ENCODE data around the gene CSNK2B.
"Not testable (repeated sequence)": the region's sequence is repeated elsewhere in the genome, so short reads cannot be mapped to it uniquely, and the experiment has no call there.

Gene CSNK2B

DNA sequence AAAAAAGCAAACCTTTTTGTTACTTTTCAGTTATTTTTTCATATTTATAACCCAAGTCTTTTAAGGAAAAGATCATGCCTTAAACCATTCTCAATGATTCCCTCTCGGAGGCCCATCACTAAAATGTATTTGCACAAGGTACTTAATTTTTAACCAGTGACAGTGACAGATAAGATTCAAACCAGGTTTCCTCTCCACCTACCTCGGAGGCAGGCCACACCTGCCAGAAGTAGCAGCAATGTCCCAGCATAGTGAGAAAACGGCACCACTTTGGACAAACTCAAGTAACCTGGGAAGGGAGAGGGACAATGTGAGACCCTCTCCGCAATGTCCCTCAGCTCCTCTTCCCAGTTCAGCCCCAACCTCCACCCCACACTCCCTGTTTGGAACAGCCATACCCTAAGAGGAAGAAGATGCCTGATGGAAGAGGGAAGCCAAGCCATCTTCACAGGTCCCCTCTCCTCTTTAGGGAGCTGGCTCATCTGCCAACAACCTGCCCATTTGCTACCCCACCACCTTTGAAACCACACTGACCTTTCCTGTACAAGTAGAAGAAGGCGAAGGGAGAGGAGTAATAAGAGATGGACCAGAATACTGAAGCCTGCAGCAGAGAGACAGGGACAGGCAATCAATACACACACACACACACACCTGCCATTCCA, 35.0 kb downstream of the CSNK2B start:
- intact Hi-C loops (cut with micrococcal nuclease) = no loop called here
- H3K36me3 Mint-ChIP-seq (ENCODE audit: low read depth) = peaks cover 67% of the 10 kb centered on the region

DNA sequence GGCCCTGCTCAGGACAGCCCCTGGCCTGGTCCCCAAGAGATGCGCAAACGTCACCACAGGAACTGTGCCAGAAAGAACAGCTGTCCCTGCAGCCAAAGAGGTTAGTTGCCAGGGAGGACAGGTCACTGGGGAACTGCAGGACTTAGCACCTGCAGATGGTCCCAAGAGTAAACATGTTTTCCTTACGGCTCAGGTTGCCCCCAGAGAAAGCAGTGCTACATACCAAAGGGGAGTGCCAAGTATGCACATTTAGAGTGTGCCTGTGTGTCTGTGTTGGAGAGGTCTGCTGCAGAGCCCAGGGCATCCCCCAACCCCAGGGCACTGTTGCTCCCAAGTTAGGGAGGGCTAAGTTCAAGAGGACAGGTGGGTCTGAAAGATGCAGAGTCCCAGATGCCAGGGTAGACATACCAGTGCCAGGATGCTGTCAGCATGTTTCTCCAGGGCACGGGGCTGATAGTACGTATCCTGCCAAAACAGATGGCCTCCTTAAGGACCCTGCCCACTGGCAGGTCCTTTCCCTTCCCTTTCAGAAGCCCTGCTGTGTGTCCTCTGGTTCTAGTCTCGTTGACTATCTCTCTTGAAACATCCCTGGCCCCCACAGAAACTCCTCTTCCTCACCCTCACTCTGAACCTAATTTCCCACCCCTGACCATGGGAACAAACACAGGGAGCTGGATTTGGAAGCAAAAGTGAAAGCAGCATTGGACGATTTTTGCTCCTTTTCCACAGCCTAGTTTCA, 36.0 kb downstream of the CSNK2B start:
- Mint-ChIP-seq H3K36me3 (ENCODE audit: low read depth) (peaks cover 57% of the 10 kb centered on the region), H3K4me3 (peak overlapping the region; percentile 98), H3K27ac (peak overlapping the region; percentile 93), H3K4me1 (ENCODE audit: low read depth) (peaks cover 39% of the 10 kb centered on the region), H3K9me3 (no peaks in the 10 kb centered on the region), H3K27me3 (no peaks in the 10 kb centered on the region)
- intact Hi-C loops (cut with micrococcal nuclease) = no loop called here

More for the DNA sequence above, 35.0 kb downstream of the CSNK2B start:
- Mint-ChIP-seq H3K27ac (no peak overlapping the region), H3K4me3 (peak overlapping the region; percentile 2), H3K4me1 (ENCODE audit: low read depth) (peaks cover 42% of the 10 kb centered on the region), H3K27me3 (no peaks in the 10 kb centered on the region), H3K9me3 (no peaks in the 10 kb centered on the region)

DNA sequence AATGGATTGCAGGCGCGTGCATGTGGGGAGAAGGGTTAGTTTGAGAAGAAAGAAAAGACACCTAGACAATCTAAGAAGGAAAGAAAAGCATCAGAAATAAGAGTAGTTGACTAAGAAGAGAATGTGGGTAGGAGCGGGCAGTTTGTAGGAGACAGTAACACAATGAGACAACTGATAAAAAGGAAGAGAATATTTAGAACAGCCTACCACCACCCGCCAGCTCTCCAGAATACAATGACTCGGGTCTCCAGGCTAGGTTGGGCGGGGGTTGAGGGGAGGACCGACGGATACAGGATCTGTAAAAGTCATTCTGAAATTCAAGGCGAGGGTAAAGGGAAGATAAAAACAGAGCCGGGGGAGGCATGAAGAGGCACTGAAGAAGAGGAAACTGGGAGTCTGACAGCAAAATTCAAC, 36.5 kb downstream of the CSNK2B start:
- H3K27me3 Mint-ChIP-seq = no peaks in the 10 kb centered on the region
- peaks cover 51% of the 10 kb centered on the region for H3K36me3 Mint-ChIP-seq (ENCODE audit: low read depth)
- H3K27ac Mint-ChIP-seq = peak overlapping the region; percentile 93
- intact Hi-C loops (cut with micrococcal nuclease) = no loop called here
- H3K9me3 Mint-ChIP-seq = no peaks in the 10 kb centered on the region
- H3K4me3 Mint-ChIP-seq = peak overlapping the region; percentile 98
- peaks cover 39% of the 10 kb centered on the region for H3K4me1 Mint-ChIP-seq (ENCODE audit: low read depth)

DNA sequence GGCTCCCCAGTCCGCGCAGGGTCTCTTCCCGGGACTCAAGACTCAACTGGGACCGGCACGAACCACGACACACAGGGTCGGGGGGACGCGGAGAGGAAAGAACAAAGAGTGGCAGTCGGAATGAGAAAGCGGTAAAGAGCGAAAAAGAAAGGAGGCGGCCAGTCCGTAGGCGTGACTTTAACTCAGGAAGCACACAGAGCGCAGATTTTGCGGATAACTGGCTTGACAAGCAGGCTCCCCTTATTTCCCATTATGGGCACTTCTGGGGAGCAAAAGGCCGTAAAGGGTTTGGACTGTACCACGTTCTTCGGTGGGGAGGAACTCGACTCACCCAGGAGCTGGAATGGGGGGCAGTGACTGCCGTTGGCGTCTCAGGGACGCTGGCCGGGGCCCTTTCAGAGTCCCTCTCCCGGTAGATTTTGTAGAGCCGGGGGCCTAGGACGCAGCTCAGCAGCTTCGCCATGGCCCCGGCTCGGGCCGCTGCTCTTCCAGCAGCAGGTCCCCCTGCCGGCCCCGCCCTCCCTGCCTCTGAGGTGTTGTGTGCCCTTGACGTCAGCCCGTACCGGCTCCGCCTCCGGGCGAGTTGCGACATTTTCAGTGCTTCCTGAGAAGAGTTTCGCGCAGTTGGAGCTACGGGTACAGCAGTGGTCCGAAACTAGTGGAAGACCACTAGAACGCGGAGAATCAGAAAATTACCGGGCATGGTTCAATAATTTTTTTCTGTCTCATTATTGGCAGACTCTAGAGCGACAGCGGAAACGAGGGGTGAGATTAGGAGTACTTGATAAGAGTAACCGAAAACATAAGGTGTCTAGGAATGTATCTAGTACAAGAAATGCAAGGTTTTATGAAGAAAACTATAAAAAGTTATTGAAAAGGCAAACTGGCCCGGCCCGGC, 37.2 kb downstream of the CSNK2B start, which contains the start of gene ABHD16A:
Gene ABHD16A, minus strand, starts transcription at position 506 of the 898 bp plus-strand sequence. Its CDS starts 43 bp downstream, at position 463.
- H3K36me3 Mint-ChIP-seq (ENCODE audit: low read depth) = peaks cover 45% of the 10 kb centered on the region

DNA sequence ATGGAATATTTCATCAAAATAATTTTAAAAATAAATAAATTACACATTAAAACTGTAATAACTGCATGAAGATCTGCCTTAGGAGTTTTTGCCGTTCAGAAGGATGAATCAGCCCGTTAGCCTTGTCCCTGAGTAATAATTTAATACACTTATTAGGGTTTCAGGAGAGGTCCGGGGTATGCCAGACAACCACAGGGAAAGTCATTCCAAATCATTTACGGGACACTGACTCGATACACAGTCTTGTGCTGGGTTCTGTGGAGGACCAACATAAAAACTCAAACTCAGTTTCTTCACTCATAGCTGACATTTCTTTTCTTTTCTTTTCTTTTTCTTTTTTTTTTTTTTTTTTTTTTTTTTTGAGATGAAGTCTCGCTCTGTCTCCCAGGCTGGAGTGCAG, 40.1 kb downstream of the CSNK2B start:
- Mint-ChIP-seq H3K4me1 (ENCODE audit: low read depth) (peaks cover 42% of the 10 kb centered on the region), H3K36me3 (ENCODE audit: low read depth) (peaks cover 26% of the 10 kb centered on the region), H3K27me3 (no peaks in the 10 kb centered on the region), H3K27ac (no peak overlapping the region), H3K9me3 (no peaks in the 10 kb centered on the region), H3K4me3 (no peak overlapping the region)
- intact Hi-C loops (cut with micrococcal nuclease) = no loop called here

More for the DNA sequence above, 37.2 kb downstream of the CSNK2B start, which contains the start of gene ABHD16A:
- Mint-ChIP-seq H3K27ac (peak within 1 kb of the TSS; percentile 93), H3K4me1 (ENCODE audit: low read depth) (peaks cover 38% of the 10 kb centered on the region), H3K4me3 (peak within 1 kb of the TSS; percentile 98), H3K9me3 (no peaks in the 10 kb centered on the region), H3K27me3 (no peaks in the 10 kb centered on the region)
- intact Hi-C loops (cut with micrococcal nuclease) = loop anchor here (1.0 kb wide), 1 partner anchor 26 kb away; the partner anchor contains the start of gene DDAH2

DNA sequence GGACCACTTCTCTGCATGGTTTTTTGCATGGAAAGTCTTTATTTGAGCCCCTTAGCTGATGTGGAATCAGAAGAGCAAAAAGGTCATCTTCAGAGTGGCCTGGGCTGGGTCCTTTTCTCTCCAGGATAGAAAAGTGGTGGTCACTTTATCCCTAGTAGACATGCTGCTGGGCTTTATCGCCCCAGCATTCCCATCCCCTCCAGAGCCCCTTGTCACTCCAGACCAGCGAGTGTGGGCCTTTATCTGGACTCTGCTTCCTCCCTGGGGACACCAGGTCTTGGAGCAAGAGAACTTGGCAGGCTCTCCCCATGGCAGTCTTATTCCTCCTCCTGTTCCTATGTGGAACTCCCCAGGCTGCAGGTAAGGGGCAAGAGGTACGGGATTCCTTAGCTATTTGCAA, 40.7 kb downstream of the CSNK2B start, which contains the start of gene LY6G6F:
Gene LY6G6F, plus strand, starts transcription at position 268 of the 400 bp plus-strand sequence. Its CDS starts 41 bp downstream, at position 309.
- Mint-ChIP-seq H3K4me1 (ENCODE audit: low read depth) (peaks cover 42% of the 10 kb centered on the region), H3K36me3 (ENCODE audit: low read depth) (peaks cover 19% of the 10 kb centered on the region), H3K9me3 (no peaks in the 10 kb centered on the region), H3K4me3 (no peak within 1 kb of the TSS), H3K27ac (peak within 1 kb of the TSS; percentile 26), H3K27me3 (no peaks in the 10 kb centered on the region)
- intact Hi-C loops (cut with micrococcal nuclease) = no loop called here

DNA sequence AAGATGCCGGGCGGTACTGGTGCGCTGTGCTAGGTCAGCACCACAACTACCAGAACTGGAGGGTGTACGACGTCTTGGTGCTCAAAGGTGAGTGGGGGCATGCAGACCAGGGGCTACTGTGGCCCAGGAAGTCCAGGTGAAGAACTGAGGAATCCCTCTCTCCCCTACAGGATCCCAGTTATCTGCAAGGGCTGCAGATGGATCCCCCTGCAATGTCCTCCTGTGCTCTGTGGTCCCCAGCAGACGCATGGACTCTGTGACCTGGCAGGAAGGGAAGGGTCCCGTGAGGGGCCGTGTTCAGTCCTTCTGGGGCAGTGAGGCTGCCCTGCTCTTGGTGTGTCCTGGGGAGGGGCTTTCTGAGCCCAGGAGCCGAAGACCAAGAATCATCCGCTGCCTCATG, 41.8 kb downstream of the CSNK2B start:
- intact Hi-C loops (cut with micrococcal nuclease) = no loop called here
- peak overlapping the region; percentile 26 for H3K27ac Mint-ChIP-seq
- peaks cover 45% of the 10 kb centered on the region for H3K4me1 Mint-ChIP-seq (ENCODE audit: low read depth)

DNA sequence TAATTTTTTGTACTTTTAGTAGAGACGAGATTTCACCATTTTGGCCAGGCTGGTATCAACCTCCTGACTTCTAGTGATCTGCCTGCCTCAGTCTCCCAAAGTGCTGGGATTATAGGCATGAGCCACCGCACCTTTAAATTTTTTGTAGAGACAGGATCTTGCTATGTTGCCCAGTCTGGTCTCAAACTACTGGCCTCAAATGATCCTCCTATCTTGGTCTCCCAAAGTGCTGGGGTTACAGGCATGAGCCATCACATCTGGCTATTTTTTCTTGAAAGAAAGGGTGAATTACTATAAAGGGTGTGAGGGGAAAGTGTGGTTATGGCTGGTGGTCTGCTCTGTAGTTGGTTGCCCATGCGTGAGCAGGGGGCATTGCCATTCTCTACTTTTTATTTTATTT, 42.3 kb downstream of the CSNK2B start:
- Mint-ChIP-seq H3K36me3 (ENCODE audit: low read depth) (peaks cover 3% of the 10 kb centered on the region), H3K27me3 (no peaks in the 10 kb centered on the region), H3K4me1 (ENCODE audit: low read depth) (peaks cover 44% of the 10 kb centered on the region), H3K9me3 (no peaks in the 10 kb centered on the region), H3K4me3 (no peak overlapping the region), H3K27ac (no peak overlapping the region)
- intact Hi-C loops (cut with micrococcal nuclease) = no loop called here

More for the DNA sequence above, 41.8 kb downstream of the CSNK2B start:
- peaks cover 8% of the 10 kb centered on the region for H3K36me3 Mint-ChIP-seq (ENCODE audit: low read depth)
- H3K4me3 Mint-ChIP-seq = no peak overlapping the region
- H3K27me3 Mint-ChIP-seq = no peaks in the 10 kb centered on the region
- no peaks in the 10 kb centered on the region for H3K9me3 Mint-ChIP-seq

DNA sequence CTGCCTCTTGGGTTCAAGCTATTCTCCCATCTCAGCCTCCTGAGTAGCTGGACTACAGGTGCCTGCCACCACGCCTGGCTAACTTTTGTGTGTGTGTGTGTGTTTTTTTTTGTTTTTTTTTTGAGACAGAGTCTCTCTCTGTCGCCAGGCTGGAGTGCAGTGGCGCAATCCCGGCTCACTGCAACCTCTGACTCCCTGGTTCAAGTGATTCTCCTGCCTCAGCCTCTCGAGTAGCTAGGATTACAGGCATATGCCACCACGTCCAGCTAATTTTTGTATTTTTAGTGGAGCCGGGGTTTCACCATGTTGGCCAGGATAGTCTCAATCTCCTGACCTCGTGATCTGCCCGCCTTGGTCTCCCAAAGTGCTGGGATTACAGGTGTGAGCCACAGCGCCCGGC, 43.3 kb downstream of the CSNK2B start:
- H3K36me3 Mint-ChIP-seq (ENCODE audit: low read depth); H3K4me3 Mint-ChIP-seq; H3K9me3 Mint-ChIP-seq; H3K27ac Mint-ChIP-seq; H3K27me3 Mint-ChIP-seq; intact Hi-C loops (cut with micrococcal nuclease): not testable (repeated sequence)
- H3K4me1 Mint-ChIP-seq (ENCODE audit: low read depth) = peaks cover 42% of the 10 kb centered on the region

DNA sequence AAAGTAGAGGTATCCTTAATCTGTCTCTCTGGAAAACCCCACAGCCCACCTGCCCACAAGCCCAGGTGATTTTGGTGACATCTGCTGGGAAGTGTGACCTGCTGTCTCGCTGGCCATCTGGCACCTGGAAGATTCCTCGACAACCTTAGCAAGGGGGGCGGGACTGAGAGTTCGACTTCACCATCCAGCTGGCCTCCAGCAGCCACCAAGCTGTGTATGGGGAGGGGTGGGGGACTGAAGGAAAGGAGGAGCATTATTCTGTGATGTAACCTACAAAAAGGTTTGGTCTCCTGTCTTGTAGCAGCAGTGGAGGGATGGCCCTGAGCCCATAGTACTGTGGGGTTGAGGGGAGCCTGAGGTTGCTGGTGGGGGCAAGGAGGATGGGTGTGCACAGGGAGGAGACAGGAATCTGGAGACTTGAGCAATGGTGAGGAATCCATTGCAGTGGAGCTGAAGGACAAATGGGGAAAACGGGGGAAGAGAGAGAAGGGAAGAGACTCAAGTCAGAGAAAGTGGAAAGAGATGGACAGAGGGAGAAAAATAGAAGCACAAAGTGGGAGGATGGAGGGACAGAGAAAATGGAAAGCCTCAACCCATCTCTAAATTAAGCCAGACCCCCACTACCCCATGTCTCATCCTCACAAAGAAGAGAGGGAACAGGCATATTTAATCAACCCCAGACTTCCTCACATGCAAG, 44.8 kb downstream of the CSNK2B start:
- Mint-ChIP-seq H3K4me3 (peak overlapping the region; percentile 39), H3K27ac (peak overlapping the region; percentile 66), H3K4me1 (ENCODE audit: low read depth) (peaks cover 45% of the 10 kb centered on the region), H3K27me3 (no peaks in the 10 kb centered on the region), H3K36me3 (ENCODE audit: low read depth) (no peaks in the 10 kb centered on the region), H3K9me3 (no peaks in the 10 kb centered on the region)
- intact Hi-C loops (cut with micrococcal nuclease) = no loop called here

DNA sequence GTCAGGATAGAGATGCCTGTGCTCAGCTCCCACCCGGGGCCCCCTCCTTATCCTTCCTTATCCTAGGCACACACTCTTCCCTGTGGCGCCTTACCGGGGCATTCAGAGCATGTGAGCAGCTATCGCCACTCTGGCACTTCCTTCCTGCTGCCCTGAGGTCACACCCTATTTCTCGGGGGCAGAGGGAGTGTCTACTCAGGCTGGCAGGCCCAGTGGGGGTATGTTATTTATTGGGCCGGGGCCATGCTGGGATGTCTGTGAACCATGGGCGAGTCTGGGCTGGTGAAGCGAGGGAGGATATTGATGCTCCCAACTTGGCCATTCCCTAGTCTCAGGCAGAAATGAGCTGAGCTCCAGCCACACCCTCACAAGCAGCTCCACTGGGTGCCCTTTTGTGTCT, 45.4 kb downstream of the CSNK2B start:
- H3K4me1 Mint-ChIP-seq (ENCODE audit: low read depth) = peaks cover 45% of the 10 kb centered on the region
- no peaks in the 10 kb centered on the region for H3K9me3 Mint-ChIP-seq
- H3K27me3 Mint-ChIP-seq = no peaks in the 10 kb centered on the region
- no peaks in the 10 kb centered on the region for H3K36me3 Mint-ChIP-seq (ENCODE audit: low read depth)
- intact Hi-C loops (cut with micrococcal nuclease) = no loop called here
- H3K27ac Mint-ChIP-seq = peak overlapping the region; percentile 66
- peak overlapping the region; percentile 39 for H3K4me3 Mint-ChIP-seq

DNA sequence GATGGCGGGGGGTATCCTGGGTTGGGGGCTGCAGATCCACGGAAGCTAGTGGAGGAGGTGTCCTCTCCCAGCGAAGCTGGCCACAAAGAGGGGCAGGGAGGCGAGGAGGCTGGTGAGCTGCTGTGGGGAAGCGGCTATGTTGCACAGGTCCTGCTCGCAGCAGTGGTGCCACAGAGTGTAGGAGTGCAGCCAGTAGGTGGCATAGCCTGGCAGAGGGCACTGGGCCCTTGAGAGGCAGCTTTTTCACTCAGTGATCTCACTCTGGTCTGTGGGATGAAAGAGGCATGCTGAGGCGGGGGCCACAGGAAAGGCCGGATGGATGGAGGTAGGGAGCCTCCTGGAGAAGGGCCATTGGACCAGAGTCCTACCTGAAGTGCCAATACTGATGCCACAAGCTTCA, 46.4 kb downstream of the CSNK2B start:
- intact Hi-C loops (cut with micrococcal nuclease) = no loop called here
- Mint-ChIP-seq H3K9me3 (no peaks in the 10 kb centered on the region), H3K27ac (peak overlapping the region; percentile 66), H3K27me3 (no peaks in the 10 kb centered on the region), H3K4me3 (no peak overlapping the region), H3K4me1 (ENCODE audit: low read depth) (peaks cover 41% of the 10 kb centered on the region), H3K36me3 (ENCODE audit: low read depth) (no peaks in the 10 kb centered on the region)

DNA sequence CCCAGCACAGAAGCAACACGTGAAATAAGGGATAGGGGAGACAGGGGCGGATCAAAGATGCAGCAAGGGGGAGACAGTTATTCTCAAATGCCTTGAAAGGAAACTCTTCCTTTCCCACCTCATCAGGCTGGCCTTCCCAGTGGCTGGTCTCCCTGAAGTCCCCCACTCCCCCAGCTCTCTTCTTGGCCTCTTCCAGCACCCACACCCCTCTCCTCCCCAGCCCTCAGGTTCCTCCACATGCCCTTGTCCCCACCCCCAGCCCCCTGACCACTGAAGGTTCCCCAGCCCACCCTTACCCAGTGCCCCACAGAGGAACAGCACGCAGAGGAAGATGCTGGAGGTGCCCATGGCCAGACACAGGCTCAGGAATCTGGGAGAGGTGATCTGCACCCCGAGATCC, 47.6 kb downstream of the CSNK2B start:
- H3K27me3 Mint-ChIP-seq = no peaks in the 10 kb centered on the region
- H3K4me3 Mint-ChIP-seq = no peak overlapping the region
- H3K36me3 Mint-ChIP-seq (ENCODE audit: low read depth) = no peaks in the 10 kb centered on the region
- intact Hi-C loops (cut with micrococcal nuclease) = no loop called here
- H3K9me3 Mint-ChIP-seq = no peaks in the 10 kb centered on the region
- peaks cover 34% of the 10 kb centered on the region for H3K4me1 Mint-ChIP-seq (ENCODE audit: low read depth)
- H3K27ac Mint-ChIP-seq = peak overlapping the region; percentile 43

Measured in dendritic cell treated with granulocyte-macrophage colony-stimulating factor and Interleukin-4, amounts not matched to agents 40 ng/mL and 50 ng/mL, for 4 days (primary cell).